Left colon (tissue), 2 donors: ENCODE data around the gene CCR6. TPM values are rescaled to one million over a fixed set of nuclear protein-coding genes. Genes with fewer than 3 reads are reported as not detected.
"Not testable (repeated sequence)": the region's sequence is repeated elsewhere in the genome, so short reads cannot be mapped to it uniquely, and the experiment has no call there.

Experiments
- ATAC-seq: fragments of 200-7000 bp; cut with Tn5 transposase; one replicate; pipeline ENCODE4 v1.9.1; 2020; ENCODE audit warnings: mild to moderate bottlenecking, moderate library complexity
- DNase-seq, 2 donors: peaks; one replicate each; pipeline ENCODE4 v3.0.0-alpha.2; 2020
- intact Hi-C, 2 donors: fragments of 100-400 bp; cut with DNase I in 1 of 2; cut with micrococcal nuclease in 1 of 2; formaldehyde crosslinking; loops; one replicate each; pipeline versions ENCODE4 v1.11.2 to v1.14.0; 2022; cut with DNase I, micrococcal nuclease
- long read RNA-seq: library from polyadenylated mRNA; unstranded; transcript quantifications from one replicate; pipeline ENCODE4 v2.0.0, GENCODE V29; 2021
- total RNA-seq, 2 donors: library from RNA; stranded (reverse); fragmentation: NEBNext Ultra II Directional; extraction: Animal tissue kit (Norgen Biotek cat#: 25700); gene quantifications; one replicate each; pipeline ENCODE4 v1.2.1, GENCODE V29; 2021
- donor health status: DM: no; HTN: no; CAD: no.
- donor health status: DM: yes; HTN: yes; CAD: no.

The CCR6 gene
- under 1 TPM; 0.21 to 0.31 TPM for total RNA-seq
- long read RNA-seq, result 0 reads

DNA sequence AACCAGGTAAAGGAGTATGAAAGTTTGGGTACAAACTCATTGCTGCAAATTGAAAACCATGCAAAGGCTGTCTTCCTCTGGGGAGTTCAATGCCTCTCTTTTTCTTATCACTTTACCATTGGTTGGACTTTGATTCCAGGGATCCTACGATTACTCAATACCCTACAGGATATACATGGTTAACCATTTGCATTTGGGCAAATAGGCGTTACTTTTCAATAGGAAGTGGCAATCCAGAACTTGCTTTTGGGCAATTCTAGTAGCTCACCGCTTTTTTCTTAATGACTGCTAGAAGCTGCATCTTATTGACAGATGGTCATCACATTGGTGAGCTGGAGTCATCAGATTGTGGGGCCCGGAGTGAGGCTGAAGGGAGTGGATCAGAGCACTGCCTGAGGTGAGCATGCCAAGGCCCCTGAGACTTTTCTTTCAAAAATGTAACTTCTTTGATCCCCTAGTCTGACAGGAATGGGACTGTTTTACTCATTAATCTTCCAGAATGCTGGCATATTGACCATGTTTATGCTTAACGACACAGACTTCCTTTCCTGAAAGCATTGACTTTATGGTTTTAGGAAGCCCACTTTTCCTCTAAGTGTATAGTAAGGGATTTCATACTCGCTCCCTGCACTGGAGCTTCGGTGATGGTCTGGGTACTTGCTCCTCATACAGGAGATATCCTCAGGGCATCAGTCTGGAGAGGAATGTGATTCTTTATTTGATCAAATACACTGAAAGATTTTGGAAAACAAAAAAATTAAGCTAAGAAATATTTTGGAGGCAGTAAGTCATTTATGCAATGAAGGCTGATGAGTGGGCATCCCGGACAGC is at the start of gene CCR6:
TSS of gene CCR6 (plus strand) at position 270 of the 831 bp plus-strand sequence. CDS start 13,039 bp downstream, outside the sequence.
- ATAC-seq, result peak; percentile 80
- no peak for DNase-seq
- intact Hi-C loops, result no loop called here

DNA sequence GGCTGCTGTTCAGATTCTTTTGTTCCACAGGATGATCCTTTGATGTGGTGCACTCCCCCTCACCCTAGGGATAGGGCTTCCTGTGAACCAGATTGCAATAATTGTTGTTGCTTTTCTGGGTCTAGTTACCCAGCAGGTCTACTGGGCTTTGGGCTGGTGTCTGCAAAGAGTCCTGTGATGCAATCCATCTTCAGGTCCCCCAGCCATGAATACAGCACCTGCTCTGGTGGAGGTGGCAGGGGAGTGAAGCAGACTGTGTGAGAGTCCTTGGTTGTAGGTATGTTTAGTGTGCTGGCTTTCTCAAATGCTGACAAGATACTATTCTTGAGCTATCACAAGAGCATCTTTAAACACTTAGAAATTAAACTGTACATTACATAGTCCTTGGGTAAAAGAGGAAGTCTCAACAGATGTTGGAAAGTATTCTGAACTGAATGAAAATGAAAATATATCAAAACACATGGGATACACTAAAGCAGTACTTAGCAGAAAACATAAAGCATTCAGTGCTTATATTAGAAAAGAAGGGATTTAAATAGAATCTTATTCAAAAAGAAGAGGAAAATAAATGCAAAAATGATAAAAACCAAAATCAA is 49.1 kb upstream of the CCR6 start:
- ATAC-seq (no peak), DNase-seq (no peak)
- intact Hi-C loops, result no loop called here

DNA sequence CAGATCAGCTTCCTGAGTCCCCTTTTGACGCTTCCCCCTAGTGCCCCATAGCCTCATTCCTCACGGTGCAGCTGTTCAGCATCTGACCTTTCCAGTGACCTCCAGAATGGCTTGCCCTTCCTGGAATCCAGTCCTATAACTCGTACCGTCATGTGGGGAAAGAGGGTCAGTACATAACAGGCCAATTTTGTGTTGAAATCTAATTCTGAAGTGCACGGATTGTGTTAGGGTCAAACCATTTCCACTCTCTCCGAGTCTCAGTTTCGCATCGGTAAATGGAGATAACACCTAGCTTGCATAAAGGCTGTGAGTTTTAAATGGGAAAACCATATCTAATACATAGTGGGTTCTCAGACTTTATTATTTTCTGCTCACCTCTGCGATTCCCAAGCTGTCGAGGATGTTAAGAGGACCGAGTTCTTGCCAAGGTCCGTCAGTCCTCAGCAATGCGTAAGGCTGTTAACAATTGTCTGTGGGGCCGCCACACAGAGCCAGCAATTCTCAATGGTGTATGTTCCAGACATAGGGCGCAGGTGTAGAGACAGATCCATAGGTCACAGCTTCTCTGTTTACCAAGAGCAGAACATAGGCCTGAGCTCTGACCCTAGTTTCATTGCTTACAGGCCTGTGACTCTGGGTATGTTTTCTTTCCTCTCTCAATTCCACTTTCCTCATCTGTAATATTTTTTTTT is 45.5 kb upstream of the CCR6 start:
- ATAC-seq, result no peak
- intact Hi-C loops, result no loop called here
- DNase-seq, result no peak

DNA sequence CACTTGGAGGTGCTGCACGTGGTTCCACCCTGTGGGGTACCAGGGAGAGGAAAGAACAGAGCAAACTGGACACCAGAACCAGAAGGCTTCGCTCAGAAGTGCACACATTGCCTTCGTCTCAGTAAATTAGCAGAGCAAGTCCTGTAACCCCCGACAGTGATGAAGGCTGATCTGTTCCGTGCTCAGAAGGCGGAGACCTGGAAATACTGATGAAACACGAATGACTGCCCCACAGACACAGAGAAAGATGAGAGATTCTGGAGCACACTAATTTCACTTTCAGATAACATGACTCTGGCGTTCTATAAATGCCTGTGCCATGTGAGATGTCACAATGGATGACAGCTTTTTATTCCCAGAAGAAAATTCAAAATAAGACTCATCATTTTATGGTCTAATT is 44.2 kb upstream of the CCR6 start:
- ATAC-seq, result no peak

DNA sequence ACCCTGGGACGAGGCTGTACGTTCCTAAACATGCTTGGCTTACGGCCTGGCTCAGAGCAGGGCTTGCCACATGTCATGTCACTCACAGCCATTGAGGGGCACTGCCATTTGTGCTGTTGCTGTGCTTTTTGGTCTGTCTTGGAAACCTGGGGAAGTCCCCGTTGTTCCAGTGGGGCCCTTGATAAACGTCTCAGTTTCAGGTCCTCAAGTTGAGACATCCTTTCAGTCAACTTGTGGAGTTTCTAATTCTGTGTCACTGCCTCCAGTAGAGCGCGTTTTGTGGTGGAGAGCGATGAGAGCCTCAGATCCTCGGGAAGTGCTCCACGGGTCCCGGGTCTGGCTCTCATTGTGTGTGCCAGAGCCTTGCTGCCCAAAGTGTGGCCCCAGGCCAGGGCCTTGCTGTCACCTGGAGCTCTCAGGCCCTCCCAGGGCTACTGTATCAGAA is 43.0 kb upstream of the CCR6 start:
- DNase-seq (peak in 1 of 2 donors; percentile 38), ATAC-seq (no peak)

More for the DNA sequence above, 44.2 kb upstream of the CCR6 start:
- intact Hi-C loops, result no loop called here
- DNase-seq, result no peak

DNA sequence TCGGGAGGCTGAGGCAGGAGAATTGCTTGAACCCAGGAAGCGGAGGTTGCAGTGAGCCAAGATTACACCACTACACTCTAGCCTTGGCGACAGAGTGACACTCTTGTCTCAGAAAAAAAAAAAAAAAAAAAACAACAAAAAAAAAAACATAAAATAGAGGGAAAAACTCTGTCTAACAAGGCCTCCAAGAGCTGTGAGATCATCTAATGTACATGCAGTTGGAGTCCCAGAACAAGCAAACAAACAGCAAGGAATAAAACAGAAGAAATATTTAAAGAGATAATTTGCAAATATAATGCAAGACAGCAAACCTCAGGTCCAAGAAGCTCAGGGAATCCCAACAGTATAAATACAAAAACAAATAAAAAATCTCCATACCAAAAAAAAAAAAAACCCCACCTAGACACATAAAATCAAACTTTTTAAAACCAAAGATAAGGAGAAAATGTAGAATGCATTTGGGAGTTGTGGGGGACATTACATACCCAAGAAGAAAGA is 35.0 kb upstream of the CCR6 start:
- ATAC-seq, result no peak
- intact Hi-C loops, result no loop called here
- no peak for DNase-seq

More for the DNA sequence above, 43.0 kb upstream of the CCR6 start:
- intact Hi-C loops, result no loop called here

DNA sequence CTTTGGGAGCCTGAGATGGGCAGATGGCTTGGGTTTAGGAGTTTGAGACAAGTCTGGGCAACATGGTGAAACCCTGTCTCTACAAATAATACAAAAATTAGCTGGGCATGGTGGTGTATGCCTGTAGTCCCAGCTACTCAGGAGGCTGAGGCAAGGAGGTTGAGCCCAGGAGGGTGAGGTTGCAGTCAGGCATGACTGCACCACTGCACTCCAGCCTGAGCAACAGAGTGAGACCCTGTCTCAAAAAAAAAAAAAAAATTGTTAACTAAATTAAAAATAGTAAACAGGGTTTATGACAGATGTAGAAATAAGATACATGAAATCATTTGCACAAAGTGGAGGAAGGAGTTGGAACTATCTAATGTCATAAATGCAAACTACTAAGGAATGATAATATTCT is 34.2 kb upstream of the CCR6 start:
- ATAC-seq, DNase-seq, intact Hi-C loops: not testable (repeated sequence)

DNA sequence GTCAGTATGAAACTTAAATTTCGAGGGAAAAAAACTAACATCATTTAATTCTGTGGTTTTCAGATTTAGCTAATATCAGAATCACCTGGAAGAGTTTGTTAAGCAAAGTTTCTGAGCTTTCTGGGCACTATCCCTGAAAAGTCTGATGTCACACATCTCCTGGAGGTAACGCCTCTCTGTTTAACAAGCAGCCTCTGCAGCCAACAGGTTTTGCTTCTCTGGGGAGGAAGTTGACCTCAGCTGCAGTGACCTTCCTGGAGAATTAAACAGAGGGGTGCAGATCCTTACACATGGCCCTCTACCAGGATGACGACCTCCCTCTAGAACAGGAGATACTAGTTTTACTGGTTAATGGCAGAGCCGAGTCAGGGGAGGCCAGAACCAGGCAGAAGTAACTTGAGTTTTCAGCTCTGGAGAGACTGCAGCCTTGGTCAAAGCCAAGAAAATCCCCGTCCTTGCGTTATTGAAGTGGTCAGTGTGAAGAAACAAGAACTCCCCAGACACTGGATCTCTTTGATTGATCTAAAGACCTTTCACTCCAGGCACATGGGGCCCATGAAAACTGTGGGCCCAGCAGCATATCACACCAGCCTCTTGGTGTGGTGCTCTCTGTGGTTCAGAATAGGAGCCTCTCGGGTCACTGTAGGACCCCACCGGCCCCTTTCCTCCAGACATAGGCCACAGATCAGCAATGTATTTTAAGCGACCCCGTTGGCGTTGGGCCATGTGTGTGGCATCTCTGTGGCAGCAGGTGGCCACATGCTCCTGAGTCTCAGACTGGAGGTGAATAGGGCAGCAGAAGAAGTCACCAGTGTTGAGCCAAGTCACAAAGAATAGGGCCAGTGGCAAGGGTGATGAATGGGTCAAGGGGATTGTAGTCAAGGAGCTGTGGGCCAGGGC is 33.4 kb upstream of the CCR6 start:
- intact Hi-C loops, result no loop called here
- no peak for ATAC-seq
- no peak for DNase-seq

DNA sequence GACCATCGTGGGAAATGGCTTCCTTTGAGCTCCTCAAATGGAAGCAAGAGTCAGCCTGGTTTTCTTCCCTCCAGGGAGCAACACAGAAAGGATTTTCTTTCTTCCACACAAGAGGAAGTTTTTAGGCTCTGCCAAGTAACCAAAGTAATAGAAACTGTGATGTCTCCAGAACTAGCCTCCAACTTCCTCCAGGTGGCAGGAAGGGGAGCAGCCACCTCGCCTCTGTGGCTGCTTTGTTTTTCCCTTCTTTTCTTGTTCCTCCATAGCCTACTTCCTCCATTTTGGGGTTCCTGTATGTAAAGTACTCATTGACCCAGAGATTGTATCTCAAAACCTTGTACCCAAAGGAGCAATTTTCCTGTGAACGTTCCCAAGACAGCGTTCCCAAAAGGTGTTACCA is 32.7 kb upstream of the CCR6 start:
- intact Hi-C loops, result no loop called here
- ATAC-seq, result no peak
- DNase-seq, result no peak

DNA sequence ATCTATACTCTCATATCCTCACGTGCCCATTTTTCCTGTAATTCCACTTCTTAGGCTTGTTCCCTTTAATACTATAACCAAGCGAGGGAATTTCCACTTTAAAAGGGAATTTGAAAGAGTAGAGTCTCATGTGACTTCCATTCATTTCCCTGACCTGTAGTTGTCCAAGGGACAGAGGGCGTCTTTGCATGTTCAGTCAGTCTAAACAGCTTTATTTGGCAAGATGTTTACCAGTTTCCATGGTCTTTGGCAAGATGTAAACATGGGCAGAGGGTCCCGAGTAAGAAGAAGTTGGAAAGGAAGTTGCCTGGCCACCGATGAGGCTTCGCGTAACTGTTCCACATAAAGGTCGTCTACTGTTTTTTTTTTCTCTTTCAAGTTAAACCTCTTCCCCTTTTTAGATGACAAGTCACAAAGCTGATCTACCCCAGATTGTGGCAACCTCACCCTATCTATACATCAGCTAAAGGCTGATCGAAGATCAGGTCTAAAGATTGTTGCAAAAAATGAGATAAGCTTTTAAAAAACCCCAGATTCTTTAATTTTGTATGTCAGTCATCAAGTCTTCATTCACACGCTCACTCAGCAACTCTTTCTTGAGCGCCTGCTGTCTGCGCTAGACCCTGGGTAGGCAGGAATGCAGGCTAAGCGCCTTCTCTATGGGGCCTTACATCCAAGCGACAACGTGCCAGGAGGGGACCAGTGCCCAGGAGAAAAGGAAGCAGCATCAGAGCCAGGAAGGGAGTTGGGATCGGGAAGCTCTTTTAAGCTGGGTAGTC is 31.7 kb upstream of the CCR6 start:
- no peak for ATAC-seq
- intact Hi-C loops, result no loop called here

DNA sequence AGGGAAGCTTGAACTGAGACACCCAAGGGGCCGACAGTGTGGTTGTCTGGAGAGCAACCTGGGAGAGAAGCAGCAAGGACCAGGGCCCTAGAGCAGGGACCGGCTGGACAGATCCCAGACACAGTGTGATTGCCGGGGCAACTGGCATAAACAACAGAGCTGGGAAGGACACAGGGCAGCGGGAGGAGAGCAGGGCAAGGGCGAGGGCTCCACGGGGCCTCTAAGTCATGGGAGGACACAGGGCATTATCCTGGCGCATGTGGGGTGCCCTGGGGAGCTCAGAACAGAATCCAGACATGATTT is 31.1 kb upstream of the CCR6 start:
- ATAC-seq (no peak), DNase-seq (no peak)
- intact Hi-C loops, result no loop called here

More for the DNA sequence above, 31.7 kb upstream of the CCR6 start:
- no peak for DNase-seq

DNA sequence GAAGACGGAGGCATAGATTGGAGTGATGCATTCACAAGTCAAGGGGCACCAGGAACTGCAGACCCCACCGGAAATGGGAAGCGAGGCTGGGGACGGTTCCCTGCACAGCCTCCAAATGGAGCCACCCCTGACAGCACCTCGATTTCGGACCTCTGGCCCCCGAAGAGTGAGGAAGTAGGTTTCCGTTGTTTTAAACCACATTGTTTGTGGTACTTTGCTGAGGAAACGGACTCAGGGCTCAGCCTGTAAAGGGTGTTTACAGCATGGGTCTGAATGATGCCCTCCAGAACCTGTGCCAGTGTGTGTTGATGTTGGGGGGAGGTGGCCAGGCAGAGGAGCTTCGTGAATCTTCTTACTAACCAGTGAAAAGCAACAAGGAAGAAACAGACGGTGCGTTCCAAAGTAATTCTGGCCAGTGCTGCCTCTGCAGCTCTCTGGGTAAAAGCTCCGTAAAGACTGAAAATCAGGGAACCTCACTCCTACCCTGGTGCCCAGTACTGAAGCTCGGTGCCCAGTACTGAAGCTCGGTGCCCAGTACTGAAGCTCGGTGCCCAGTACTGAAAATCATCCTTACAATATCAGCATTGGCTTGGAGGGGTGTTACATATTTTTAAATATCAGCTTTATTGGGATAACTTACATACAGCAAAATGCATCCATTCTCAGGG is 30.1 kb upstream of the CCR6 start:
- intact Hi-C loops, result no loop called here
- DNase-seq (no peak), ATAC-seq (no peak)

DNA sequence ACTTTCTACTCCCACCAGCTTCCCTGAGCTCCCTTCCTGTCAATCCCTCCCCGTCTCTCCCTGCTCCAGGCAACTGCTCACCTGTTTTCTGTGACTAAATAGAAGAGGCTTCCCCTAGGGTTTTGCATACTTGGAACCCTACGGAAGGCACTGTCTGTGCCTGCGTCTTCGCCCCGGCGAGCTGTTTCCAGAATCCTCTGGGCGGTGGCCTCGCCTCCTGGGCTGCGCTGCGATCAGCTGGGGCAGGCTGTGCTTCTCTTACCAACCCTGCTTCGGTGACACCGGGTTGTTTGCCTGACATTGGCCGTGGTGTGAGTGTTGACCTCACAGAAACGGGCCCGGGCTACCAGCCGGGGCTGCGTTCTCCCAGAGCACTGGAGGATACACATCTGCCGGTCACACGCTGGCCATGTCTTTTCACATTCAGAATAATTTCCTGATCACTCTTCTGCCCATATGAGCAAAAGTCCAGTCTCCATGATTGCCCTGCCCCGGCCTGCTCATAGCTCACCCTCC is 29.4 kb upstream of the CCR6 start:
- DNase-seq (no peak), ATAC-seq (no peak)
- intact Hi-C loops, result no loop called here

DNA sequence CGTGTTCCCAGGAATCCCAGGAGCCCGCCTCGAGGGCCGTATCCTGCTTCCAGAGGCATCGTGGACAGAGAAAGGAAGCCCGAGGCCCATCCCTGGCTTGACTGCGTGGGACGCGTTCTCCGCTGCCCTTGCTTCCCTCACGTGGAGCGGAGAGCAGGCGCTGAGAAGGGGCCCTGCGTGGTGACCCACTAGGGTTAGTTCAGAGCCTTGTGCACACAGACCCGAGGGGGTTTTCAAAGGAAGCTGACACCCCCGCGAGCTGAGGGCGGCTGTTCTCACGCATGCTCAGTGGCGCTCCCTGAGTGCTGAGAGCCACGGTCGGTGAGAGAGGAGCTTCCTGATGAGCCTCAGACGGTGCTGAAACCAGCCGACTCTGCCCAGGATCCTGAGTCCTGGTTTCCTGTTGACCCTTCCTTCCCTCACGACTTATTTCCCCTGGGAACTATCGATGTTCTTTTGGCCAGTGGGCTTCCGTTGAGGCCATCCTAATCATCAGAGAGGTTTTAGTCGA is 28.9 kb upstream of the CCR6 start:
- DNase-seq (peak in 1 of 2 donors; percentile 60), ATAC-seq (no peak)
- intact Hi-C loops, result no loop called here

DNA sequence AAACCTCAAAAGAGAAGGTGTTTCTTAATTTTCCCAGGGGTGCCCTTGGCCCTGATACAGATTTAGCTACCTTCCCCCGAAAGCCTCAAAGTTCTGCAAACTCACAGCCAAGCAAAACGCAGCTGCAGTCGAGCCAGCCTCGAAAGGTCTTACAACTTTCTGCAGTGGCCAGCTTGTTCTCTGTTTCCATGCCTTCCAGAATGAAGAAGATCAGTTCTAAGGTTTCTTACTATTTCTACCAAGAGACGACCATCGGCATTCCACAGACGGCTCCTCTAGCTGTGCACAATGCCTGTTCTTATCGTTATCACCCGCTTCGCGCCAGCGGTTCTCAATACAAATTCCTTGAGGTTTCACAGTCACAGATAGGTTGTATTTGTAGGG is 28.5 kb upstream of the CCR6 start:
- ATAC-seq, result no peak
- DNase-seq, result no peak
- intact Hi-C loops, result no loop called here

DNA sequence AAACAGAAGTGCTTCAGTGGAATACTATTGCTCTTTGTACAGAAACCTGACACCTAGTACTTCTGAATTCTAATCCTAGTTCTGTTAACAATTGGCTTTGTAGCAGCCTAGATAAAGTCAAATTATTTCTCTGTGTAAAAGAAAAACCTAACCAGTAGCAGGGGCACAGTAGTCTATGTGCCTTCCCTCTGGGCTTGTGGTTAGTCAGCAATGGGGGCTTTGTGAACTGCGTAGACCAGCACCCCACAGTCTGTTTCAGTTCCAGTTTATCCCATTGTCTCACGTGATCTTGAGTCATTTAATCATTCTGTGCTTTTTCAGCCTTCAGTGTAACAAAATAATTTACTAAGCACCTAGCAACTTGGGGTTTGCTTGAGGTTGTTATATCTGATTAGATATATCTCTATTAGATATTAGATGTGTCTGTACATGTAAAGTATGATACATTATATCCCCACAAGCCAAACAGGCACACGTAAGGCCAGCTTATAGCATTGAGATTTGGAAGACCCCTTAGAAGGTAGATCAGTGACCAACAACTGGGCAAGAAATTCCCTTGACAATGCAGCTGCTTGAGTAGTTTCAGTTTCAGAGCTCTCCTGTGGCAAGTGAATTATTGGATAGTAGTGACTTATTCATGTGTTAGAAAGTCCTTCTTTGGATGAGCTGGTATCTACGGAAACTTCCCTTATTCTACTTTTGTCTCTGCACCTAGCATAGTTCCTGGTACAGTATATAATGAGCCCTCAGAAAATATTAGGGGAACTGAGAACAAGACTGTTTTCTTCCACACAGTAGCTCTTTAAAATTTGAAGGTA is 27.9 kb upstream of the CCR6 start:
- intact Hi-C loops, result no loop called here
- ATAC-seq (no peak), DNase-seq (no peak)
